SKM-1 treated with dmso at 0.1 percent for 144 hours (cell line): ENCODE measurements around the gene CAD.
A peak's percentile ranks its signal among the peaks of the same experiment; 100 is the strongest.
"Not testable (repeated sequence)": the region's sequence is repeated elsewhere in the genome, so short reads cannot be mapped to it uniquely, and the experiment has no call there.

ENCODE experiments used
- DNase-seq: peaks from one replicate; lab custom pipeline; 2025; ENCODE audit not compliant: unreplicated experiment; lab: John Stamatoyannopoulos, UW

Gene CAD

GRCh38 chr2:27217173-27218121 is at the start of gene CAD:
TSS of gene CAD (plus strand) at chr2:27217369. CDS start at chr2:27217552, 183 bp downstream.
- DNase-seq = peak; percentile 85

GRCh38 chr2:27170581-27171337 is 46.4 kb upstream of the CAD start:
- no peak for DNase-seq

GRCh38 chr2:27171351-27171848 is 45.8 kb upstream of the CAD start:
- no peak for DNase-seq

GRCh38 chr2:27174638-27175037 is 42.5 kb upstream of the CAD start:
- no peak for DNase-seq

- DNase-seq = no peak
Measured at GRCh38 chr2:27175330-27175729, 41.8 kb upstream of the CAD start.

- DNase-seq = not testable (repeated sequence)
Measured at GRCh38 chr2:27175781-27176180, 41.4 kb upstream of the CAD start.

GRCh38 chr2:27177441-27178351 is 39.5 kb upstream of the CAD start:
- no peak for DNase-seq

- DNase-seq = no peak
Measured at GRCh38 chr2:27178469-27178868, 38.7 kb upstream of the CAD start.

- DNase-seq = no peak
Measured at GRCh38 chr2:27179344-27180000, 37.7 kb upstream of the CAD start.

GRCh38 chr2:27182346-27182745 is 34.8 kb upstream of the CAD start:
- no peak for DNase-seq

GRCh38 chr2:27184115-27184514 is 33.1 kb upstream of the CAD start:
- no peak for DNase-seq

- peak; percentile 83 for DNase-seq
Measured at GRCh38 chr2:27185331-27186026, 31.7 kb upstream of the CAD start.

- no peak for DNase-seq
Measured at GRCh38 chr2:27186613-27187345, 30.4 kb upstream of the CAD start.

- no peak for DNase-seq
Measured at GRCh38 chr2:27189989-27190388, 27.2 kb upstream of the CAD start.

GRCh38 chr2:27191070-27191829 is 25.9 kb upstream of the CAD start:
- DNase-seq = peak; percentile 32

GRCh38 chr2:27194538-27195354 is 22.4 kb upstream of the CAD start:
- DNase-seq = no peak

- DNase-seq = not testable (repeated sequence)
Measured at GRCh38 chr2:27195799-27196198, 21.4 kb upstream of the CAD start.
